ENCODE data around the gene RPL10L. TPM values are rescaled to one million over a fixed set of nuclear protein-coding genes. Genes with fewer than 3 reads are reported as not detected.

Gene RPL10L
- 1 to 10 TPM; 2.5 to 5.2 TPM for total RNA-seq

DNA sequence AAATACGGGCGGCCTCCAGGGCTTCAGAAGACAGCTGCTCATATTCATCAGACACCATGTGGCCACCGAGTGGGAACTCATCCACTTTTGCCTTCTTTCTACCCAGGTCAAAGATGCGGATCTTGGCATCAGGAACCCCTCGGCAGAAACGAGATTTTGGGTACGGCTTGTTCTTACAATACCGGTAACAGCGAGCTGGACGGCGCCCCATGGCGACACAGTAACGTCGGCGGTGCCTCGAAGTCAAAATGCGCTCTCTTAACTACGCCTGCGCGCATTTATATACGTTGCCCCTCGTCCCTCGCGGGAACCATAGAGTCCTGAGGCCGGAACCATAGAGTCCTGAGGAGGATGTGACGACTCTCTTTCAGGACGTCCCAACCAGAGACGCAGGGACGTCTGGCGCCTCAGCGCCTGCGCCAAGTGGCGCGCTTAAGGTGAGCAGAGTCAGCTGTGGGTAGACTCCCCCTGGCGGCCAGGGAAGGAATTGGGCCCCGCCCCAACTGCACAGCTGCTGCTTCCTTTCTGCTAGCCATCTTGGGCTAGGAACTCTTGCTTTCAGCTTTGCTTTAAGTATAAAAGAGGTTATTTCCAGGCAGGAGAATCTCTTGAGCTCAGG lies at the start of gene RPL10L:
Gene RPL10L, minus strand, starts transcription at position 256 of the 619 bp plus-strand sequence. Its CDS starts 45 bp downstream, at position 211.
- Histone ChIP-seq H3K9ac (ENCODE audit: low read depth in 2 of 2, low read length in 2 of 2) (no peak within 1 kb of the TSS), H3K36me3 (no peaks in the 10 kb centered on the region), H3K4me1 (no peaks in the 10 kb centered on the region), H3K9me3 (no peaks in the 10 kb centered on the region), H3K27me3 (no peaks in the 10 kb centered on the region), H3K27ac (no peak within 1 kb of the TSS), H3K4me3 (no peak within 1 kb of the TSS)
- no peak for DNase-seq
- intact Hi-C loops (cut with DNase I), result no loop called here
- TF ChIP-seq, protein P1, sequence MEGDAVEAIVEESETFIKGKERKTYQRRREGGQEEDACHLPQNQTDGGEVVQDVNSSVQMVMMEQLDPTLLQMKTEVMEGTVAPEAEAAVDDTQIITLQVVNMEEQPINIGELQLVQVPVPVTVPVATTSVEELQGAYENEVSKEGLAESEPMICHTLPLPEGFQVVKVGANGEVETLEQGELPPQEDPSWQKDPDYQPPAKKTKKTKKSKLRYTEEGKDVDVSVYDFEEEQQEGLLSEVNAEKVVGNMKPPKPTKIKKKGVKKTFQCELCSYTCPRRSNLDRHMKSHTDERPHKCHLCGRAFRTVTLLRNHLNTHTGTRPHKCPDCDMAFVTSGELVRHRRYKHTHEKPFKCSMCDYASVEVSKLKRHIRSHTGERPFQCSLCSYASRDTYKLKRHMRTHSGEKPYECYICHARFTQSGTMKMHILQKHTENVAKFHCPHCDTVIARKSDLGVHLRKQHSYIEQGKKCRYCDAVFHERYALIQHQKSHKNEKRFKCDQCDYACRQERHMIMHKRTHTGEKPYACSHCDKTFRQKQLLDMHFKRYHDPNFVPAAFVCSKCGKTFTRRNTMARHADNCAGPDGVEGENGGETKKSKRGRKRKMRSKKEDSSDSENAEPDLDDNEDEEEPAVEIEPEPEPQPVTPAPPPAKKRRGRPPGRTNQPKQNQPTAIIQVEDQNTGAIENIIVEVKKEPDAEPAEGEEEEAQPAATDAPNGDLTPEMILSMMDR (IDR thresholded peaks at IDR 0.05), result no peak

DNA sequence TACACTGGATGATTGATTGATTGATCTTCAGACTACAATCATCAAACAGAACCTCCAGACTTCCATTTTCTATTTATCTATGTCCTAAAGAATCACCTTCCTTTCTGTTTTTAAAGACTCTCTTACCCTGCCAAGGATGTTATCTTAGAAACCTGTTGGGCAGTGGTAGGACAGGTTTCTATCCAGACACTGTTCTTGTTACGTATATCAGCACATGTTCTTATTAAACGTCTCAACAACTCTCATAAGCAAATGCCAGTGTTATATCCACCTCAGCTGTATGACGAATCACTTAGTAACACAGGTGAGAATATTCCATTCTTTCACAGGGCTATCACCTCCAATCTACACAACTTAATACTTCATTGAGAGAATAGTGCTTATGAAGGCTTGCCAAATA lies 40.2 kb upstream of the RPL10L start:
- Histone ChIP-seq H3K9me3 (no peaks in the 10 kb centered on the region), H3K36me3 (no peaks in the 10 kb centered on the region), H3K4me1 (no peaks in the 10 kb centered on the region), H3K9ac (ENCODE audit: low read depth in 2 of 2, low read length in 2 of 2) (no peak overlapping the region), H3K27ac (no peak overlapping the region), H3K27me3 (no peaks in the 10 kb centered on the region), H3K4me3 (no peak overlapping the region)
- TF ChIP-seq, protein P1 (IDR thresholded peaks at IDR 0.05), result no peak
- DNase-seq, result no peak
- intact Hi-C loops (cut with DNase I), result no loop called here

DNA sequence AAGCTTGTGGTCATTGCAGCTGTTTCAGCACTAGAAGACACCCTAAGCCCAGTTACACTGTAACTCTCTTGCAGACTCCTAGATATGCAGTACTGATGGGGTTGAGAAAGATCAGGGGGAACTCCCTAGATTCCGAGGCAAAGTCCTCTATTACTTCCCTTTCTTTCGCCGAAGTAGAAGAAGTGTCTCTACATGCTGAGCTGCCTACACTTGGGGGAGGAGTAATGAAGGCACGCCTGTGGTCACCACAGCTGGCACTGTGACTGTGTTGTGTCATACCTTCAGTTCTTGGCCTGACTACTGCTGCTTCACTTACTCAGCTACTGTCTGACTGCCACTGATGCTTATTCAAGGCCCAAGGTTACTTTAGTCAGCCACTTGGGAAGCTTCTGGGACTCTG lies 35.1 kb upstream of the RPL10L start:
- H3K27me3 ChIP-seq, result no peaks in the 10 kb centered on the region
- H3K27ac ChIP-seq, result no peak overlapping the region
- TF ChIP-seq, protein P1 (IDR thresholded peaks at IDR 0.05), result no peak
- H3K4me1 ChIP-seq, result no peaks in the 10 kb centered on the region
- no peak for DNase-seq
- intact Hi-C loops (cut with DNase I), result no loop called here
- H3K9ac ChIP-seq (ENCODE audit: low read depth in 2 of 2, low read length in 2 of 2), result no peak overlapping the region
- no peaks in the 10 kb centered on the region for H3K9me3 ChIP-seq
- H3K36me3 ChIP-seq, result no peaks in the 10 kb centered on the region
- no peak overlapping the region for H3K4me3 ChIP-seq

DNA sequence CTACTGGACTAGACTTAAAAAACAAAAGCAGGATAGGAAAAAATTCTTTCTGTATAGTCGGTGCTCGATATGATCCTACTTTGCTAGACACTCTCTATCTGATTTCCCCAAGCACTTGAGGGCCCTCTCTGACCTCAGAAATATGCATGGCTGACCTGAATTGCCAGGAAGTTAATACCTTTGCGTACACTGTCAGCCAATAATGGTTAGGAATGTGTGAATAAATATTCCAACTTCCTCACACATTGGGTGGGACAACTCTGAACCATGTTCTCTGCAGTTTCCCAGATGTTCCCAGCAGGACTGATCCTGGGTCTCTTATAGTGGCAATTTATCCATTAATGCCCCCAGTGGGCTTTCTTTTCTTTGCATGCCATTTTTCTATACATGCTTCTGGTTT lies 20.5 kb upstream of the RPL10L start:
- no peak overlapping the region for H3K27ac ChIP-seq
- no peaks in the 10 kb centered on the region for H3K9me3 ChIP-seq
- H3K36me3 ChIP-seq, result no peaks in the 10 kb centered on the region
- H3K27me3 ChIP-seq, result no peaks in the 10 kb centered on the region
- H3K4me1 ChIP-seq, result no peaks in the 10 kb centered on the region
- H3K4me3 ChIP-seq, result no peak overlapping the region
- intact Hi-C loops (cut with DNase I), result no loop called here
- no peak overlapping the region for H3K9ac ChIP-seq (ENCODE audit: low read depth in 2 of 2, low read length in 2 of 2)
- DNase-seq, result no peak
- TF ChIP-seq, protein P1 (IDR thresholded peaks at IDR 0.05), result no peak

DNA sequence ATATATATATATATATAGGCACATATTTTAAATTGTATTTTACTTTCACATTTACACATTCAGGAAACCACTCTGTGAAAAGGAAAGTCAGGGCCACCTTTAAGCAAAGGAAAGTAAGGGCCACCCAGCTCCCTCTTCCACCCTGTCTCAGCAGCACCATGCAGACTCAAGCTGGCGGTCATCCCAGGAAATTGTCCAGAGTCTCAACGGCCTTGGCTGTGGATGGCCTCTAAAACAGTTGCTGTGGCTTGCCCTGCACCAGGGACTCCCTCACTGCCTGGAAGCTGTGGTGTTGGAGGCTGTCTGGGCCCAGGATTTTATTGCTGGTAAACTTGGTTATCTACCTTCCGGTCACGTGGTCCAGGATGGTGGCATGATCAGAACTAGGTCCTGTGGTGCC lies 11.8 kb upstream of the RPL10L start:
- no peak overlapping the region for H3K27ac ChIP-seq

More for the DNA sequence above, 11.8 kb upstream of the RPL10L start:
- Histone ChIP-seq H3K4me3 (no peak overlapping the region), H3K27me3 (no peaks in the 10 kb centered on the region), H3K36me3 (no peaks in the 10 kb centered on the region), H3K9me3 (no peaks in the 10 kb centered on the region), H3K4me1 (no peaks in the 10 kb centered on the region), H3K9ac (ENCODE audit: low read depth in 2 of 2, low read length in 2 of 2) (no peak overlapping the region)
- TF ChIP-seq, protein P1 (IDR thresholded peaks at IDR 0.05), result no peak
- DNase-seq, result no peak
- intact Hi-C loops (cut with DNase I), result no loop called here
